ENCODE data around the gene TAF10. TPM values are rescaled to one million over a fixed set of nuclear protein-coding genes. Genes with fewer than 3 reads are reported as not detected.

TAF10 gene
- total and polyA plus RNA-seq, 3 donors from 2014 or later, result 123 to 389 (median 210) TPM

- Histone ChIP-seq H3K27ac (no peak overlapping the region), H3K27me3 (no peaks in the 10 kb centered on the region), H3K36me3 (ENCODE audit: low read depth, missing control alignments) (no peaks in the 10 kb centered on the region), H3K4me1 (no peaks in the 10 kb centered on the region), H3K9me3 (no peaks in the 10 kb centered on the region), H3K4me3 (no peak overlapping the region)
- DNase-seq, result no peak
- TF ChIP-seq POLR2A (IDR thresholded peaks at IDR 0.05) (no peak), CTCF (IDR thresholded peaks at IDR 0.05) (no peak)
- intact Hi-C loops (cut with DNase I; ENCODE audit: low total_unique reads), result no loop called here
- 84 to 95% methylated on average over 11 to 13 of the region's 13 CpGs for WGBS, 2 donors
Observed at GRCh38 chr11:6566704-6567370, 45.2 kb downstream of the TAF10 start.

GRCh38 chr11:6565988-6566703, 45.9 kb downstream of the TAF10 start:
- 94 to 98% methylated on average over 5 of the region's 5 CpGs for WGBS, 2 donors
- H3K9me3 ChIP-seq, result no peaks in the 10 kb centered on the region
- no peak overlapping the region for H3K27ac ChIP-seq
- no peak for DNase-seq
- intact Hi-C loops (cut with DNase I; ENCODE audit: low total_unique reads), result no loop called here
- no peaks in the 10 kb centered on the region for H3K36me3 ChIP-seq (ENCODE audit: low read depth, missing control alignments)
- H3K4me3 ChIP-seq, result no peak overlapping the region
- H3K27me3 ChIP-seq, result no peaks in the 10 kb centered on the region
- no peaks in the 10 kb centered on the region for H3K4me1 ChIP-seq
- TF ChIP-seq CTCF (IDR thresholded peaks at IDR 0.05) (no peak), POLR2A (IDR thresholded peaks at IDR 0.05) (no peak)

- H3K4me1 ChIP-seq, result no peaks in the 10 kb centered on the region
- H3K27me3 ChIP-seq, result no peaks in the 10 kb centered on the region
- WGBS, 2 donors, result 65 to 77% methylated on average over 2 of the region's 2 CpGs
- H3K9me3 ChIP-seq, result no peaks in the 10 kb centered on the region
- no peaks in the 10 kb centered on the region for H3K36me3 ChIP-seq (ENCODE audit: low read depth, missing control alignments)
- intact Hi-C loops (cut with DNase I; ENCODE audit: low total_unique reads), result no loop called here
- no peak overlapping the region for H3K27ac ChIP-seq
- DNase-seq, result no peak
- no peak overlapping the region for H3K4me3 ChIP-seq
- no peak for TF ChIP-seq POLR2A (IDR thresholded peaks at IDR 0.05)
- TF ChIP-seq CTCF (IDR thresholded peaks at IDR 0.05), result no peak
Observed at GRCh38 chr11:6565325-6565724, 46.7 kb downstream of the TAF10 start.

GRCh38 chr11:6563667-6564066, 48.3 kb downstream of the TAF10 start:
- TF ChIP-seq CTCF (IDR thresholded peaks at IDR 0.05), result no peak
- no peak for TF ChIP-seq POLR2A (IDR thresholded peaks at IDR 0.05)
- WGBS, 2 donors, result 69 to 91% methylated on average over 4 to 9 of the region's 10 CpGs
- intact Hi-C loops (cut with DNase I; ENCODE audit: low total_unique reads), result no loop called here
- Histone ChIP-seq H3K27me3 (no peaks in the 10 kb centered on the region), H3K4me3 (no peak overlapping the region), H3K36me3 (ENCODE audit: low read depth, missing control alignments) (no peaks in the 10 kb centered on the region), H3K9me3 (no peaks in the 10 kb centered on the region), H3K4me1 (no peaks in the 10 kb centered on the region), H3K27ac (no peak overlapping the region)
- no peak for DNase-seq

All from testis (tissue), 3 donors.